DOHH2 (cell line): ENCODE results near the gene BCL2L11.

ENCODE experiments used
- H3F3A ChIP-seq: fragments of 200-600 bp; sonication (generic), shearing (Covaris generic); 2 replicates; pipeline ENCODE4 v1.6.0; 2016; ENCODE audit warnings: antibody characterized with exemption, mild to moderate bottlenecking; ENCODE audit not compliant: control insufficient read depth, insufficient read depth
- H3K27ac ChIP-seq: fragments of 200-600 bp; sonication (generic); 2 replicates; pipeline ENCODE4 v1.5.1; 2014; ENCODE audit warnings: low read depth, mild to moderate bottlenecking, low read length, moderate library complexity
- H3K27me3 ChIP-seq: fragments of 200-600 bp; sonication (generic); 2 replicates; pipeline ENCODE4 v1.6.1; 2014; ENCODE audit warnings: mild to moderate bottlenecking, low read length, mixed read lengths; ENCODE audit not compliant: control insufficient read depth
- H3K36me3 ChIP-seq: fragments of 200-600 bp; sonication (generic); 2 replicates; pipeline ENCODE4 v1.6.1; 2014; ENCODE audit warnings: mild to moderate bottlenecking, low read length, moderate library complexity, mixed read lengths; ENCODE audit not compliant: control insufficient read depth
- H3K4me1 ChIP-seq: fragments of 200-600 bp; sonication (generic); 2 replicates; pipeline ENCODE4 v1.6.1; 2014; ENCODE audit warnings: mild to moderate bottlenecking, low read length, mixed read lengths; ENCODE audit not compliant: control insufficient read depth
- H3K4me2 ChIP-seq: fragments of 200-600 bp; sonication (generic); 2 replicates; pipeline ENCODE4 v1.6.0; 2014; ENCODE audit warnings: mild to moderate bottlenecking, low read length, moderate library complexity
- H3K4me3 ChIP-seq: fragments of 200-600 bp; sonication (generic); 2 replicates; pipeline ENCODE4 v1.5.1; 2014; ENCODE audit warnings: mild to moderate bottlenecking, low read length, mixed read lengths
- H3K79me2 ChIP-seq: fragments of 200-600 bp; sonication (generic); 2 replicates; pipeline ENCODE4 v1.6.1; 2014; ENCODE audit warnings: mild to moderate bottlenecking, low read length, mixed read lengths; ENCODE audit not compliant: control insufficient read depth
- H3K9me2 ChIP-seq: fragments of 200-600 bp; sonication (generic); replicated peaks from 2 replicates; pipeline ENCODE4 v1.6.1; 2014; ENCODE audit warnings: mild to moderate bottlenecking, low read length, mixed read lengths; ENCODE audit not compliant: control insufficient read depth
- H3K9me3 ChIP-seq: fragments of 200-600 bp; sonication (generic); 2 replicates; pipeline ENCODE4 v1.6.1; 2014; ENCODE audit warnings: antibody characterized with exemption, low read length, mixed read lengths; ENCODE audit not compliant: control insufficient read depth, insufficient read depth
- H4K20me1 ChIP-seq: fragments of 200-600 bp; sonication (generic); 2 replicates; pipeline ENCODE4 v1.6.0; 2014; ENCODE audit warnings: low read depth, mild to moderate bottlenecking, antibody characterized with exemption, low read length, moderate library complexity; ENCODE audit not compliant: control insufficient read depth, insufficient read depth
- EZH2phosphoT487 ChIP-seq: fragments of 200-600 bp; sonication (generic); IDR thresholded peaks from 2 replicates; pipeline ENCODE4 v1.6.1; 2017; ENCODE audit warnings: borderline replicate concordance, mild to moderate bottlenecking, antibody characterized with exemption, low read length, moderate library complexity, mixed read lengths
- TF ChIP-seq, protein P1 (sequence below): fragments of 200-600 bp; sonication (generic); IDR thresholded peaks from one replicate; pipeline ENCODE4 v1.5.1; 2014; ENCODE audit warnings: antibody characterized with exemption, mild to moderate bottlenecking, low read depth, low read length; ENCODE audit not compliant: poor library complexity, severe bottlenecking

Gene BCL2L11

DNA sequence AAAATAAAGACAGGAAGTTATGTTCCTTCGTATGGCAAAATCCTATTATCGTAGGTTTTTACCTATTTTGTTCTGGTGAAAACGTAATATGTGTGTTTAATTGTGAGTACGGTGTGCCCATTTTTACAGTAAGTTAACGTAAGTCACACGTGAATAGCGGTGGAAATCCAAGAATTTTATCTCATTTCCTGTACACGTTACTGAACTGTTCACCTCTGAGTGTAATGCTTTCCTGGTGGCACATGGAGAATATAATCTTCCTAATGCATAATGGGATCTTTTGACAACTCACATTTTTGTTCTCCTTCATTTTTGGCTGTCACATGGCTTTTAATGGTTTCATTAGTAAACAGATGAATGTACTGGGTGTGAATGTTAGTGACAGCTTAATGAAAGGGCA, 28.2 kb downstream of the BCL2L11 start:
- peaks cover 90% of the 10 kb centered on the region for H3K79me2 ChIP-seq
- no peaks in the 10 kb centered on the region; the same call in 1 of the 2 replicates for H3F3A ChIP-seq
- H3K27me3 ChIP-seq = no peaks in the 10 kb centered on the region
- no peak overlapping the region for H3K27ac ChIP-seq
- H3K4me1 ChIP-seq = peaks cover 30% of the 10 kb centered on the region
- peaks cover 94% of the 10 kb centered on the region for H3K36me3 ChIP-seq
- no peaks in the 10 kb centered on the region for H3K9me3 ChIP-seq
- H3K4me3 ChIP-seq = no peak overlapping the region
- no peaks in the 10 kb centered on the region for H3K9me2 ChIP-seq
- H3K4me2 ChIP-seq = no peak overlapping the region
- peaks cover 9% of the 10 kb centered on the region for H4K20me1 ChIP-seq
- no peak for TF ChIP-seq EZH2phosphoT487
- TF ChIP-seq, protein P1, sequence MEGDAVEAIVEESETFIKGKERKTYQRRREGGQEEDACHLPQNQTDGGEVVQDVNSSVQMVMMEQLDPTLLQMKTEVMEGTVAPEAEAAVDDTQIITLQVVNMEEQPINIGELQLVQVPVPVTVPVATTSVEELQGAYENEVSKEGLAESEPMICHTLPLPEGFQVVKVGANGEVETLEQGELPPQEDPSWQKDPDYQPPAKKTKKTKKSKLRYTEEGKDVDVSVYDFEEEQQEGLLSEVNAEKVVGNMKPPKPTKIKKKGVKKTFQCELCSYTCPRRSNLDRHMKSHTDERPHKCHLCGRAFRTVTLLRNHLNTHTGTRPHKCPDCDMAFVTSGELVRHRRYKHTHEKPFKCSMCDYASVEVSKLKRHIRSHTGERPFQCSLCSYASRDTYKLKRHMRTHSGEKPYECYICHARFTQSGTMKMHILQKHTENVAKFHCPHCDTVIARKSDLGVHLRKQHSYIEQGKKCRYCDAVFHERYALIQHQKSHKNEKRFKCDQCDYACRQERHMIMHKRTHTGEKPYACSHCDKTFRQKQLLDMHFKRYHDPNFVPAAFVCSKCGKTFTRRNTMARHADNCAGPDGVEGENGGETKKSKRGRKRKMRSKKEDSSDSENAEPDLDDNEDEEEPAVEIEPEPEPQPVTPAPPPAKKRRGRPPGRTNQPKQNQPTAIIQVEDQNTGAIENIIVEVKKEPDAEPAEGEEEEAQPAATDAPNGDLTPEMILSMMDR = no peak

DNA sequence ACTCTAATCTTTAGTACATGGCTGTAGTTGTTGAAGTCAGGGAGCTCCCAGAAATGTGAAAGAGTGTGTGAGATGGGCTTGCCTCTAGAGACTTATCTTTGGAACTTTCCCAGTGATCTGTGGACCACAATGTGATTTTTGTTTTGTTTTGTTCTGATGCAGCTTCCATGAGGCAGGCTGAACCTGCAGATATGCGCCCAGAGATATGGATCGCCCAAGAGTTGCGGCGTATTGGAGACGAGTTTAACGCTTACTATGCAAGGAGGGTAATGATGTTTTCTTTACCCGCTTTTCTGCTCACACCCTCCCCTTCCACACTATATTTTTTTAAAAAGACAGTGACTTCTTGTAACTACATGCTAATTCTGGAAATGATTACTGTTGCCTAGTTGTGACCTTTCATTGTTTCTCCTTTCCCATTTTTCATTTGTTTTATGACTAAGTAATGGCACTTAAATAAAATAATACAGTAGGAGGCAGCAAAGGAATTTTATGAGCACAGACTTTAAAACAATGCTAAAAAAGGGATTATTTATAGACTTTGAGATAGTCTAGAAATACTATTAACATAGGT, 29.3 kb downstream of the BCL2L11 start:
- H3K27ac ChIP-seq = no peak overlapping the region
- peaks cover 5% of the 10 kb centered on the region; the same call in 1 of the 2 replicates for H3F3A ChIP-seq
- H4K20me1 ChIP-seq = peaks cover 9% of the 10 kb centered on the region
- no peak for TF ChIP-seq EZH2phosphoT487
- TF ChIP-seq, protein P1 = no peak
- no peaks in the 10 kb centered on the region for H3K27me3 ChIP-seq
- peaks cover 38% of the 10 kb centered on the region for H3K4me1 ChIP-seq
- H3K4me2 ChIP-seq = no peak overlapping the region
- H3K4me3 ChIP-seq = no peak overlapping the region
- peaks cover 86% of the 10 kb centered on the region for H3K79me2 ChIP-seq
- no peaks in the 10 kb centered on the region for H3K9me2 ChIP-seq
- no peaks in the 10 kb centered on the region for H3K9me3 ChIP-seq
- peaks cover 93% of the 10 kb centered on the region for H3K36me3 ChIP-seq

DNA sequence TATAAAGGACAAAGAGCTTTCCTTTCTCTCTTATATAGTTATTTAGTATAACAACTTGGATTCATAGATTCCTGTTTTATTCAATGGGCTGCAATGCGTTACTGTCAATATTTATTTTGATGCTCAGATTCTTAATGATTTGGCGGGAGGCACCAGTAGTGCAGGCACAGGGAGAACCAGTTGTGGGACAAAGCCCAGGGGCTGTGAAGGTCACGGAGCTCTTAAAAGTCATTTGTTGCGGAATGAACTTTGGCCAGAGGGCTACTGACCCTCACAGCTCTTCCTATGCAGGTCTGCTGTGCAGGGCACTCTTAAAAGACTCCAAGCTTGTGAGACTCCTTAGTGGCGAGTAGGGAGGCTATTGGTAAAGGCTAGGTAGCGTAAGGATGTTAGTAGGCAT, 34.0 kb downstream of the BCL2L11 start:
- H3K4me2 ChIP-seq = no peak overlapping the region
- peaks cover 79% of the 10 kb centered on the region for H3K79me2 ChIP-seq
- H3K9me3 ChIP-seq = no peaks in the 10 kb centered on the region
- peaks cover 35% of the 10 kb centered on the region for H3F3A ChIP-seq
- H3K9me2 ChIP-seq = no peaks in the 10 kb centered on the region
- peak overlapping the region; percentile 93 for H3K27ac ChIP-seq
- H3K36me3 ChIP-seq = peaks cover 92% of the 10 kb centered on the region
- no peak overlapping the region for H3K4me3 ChIP-seq
- TF ChIP-seq, protein P1 = no peak
- no peak for TF ChIP-seq EZH2phosphoT487
- H3K4me1 ChIP-seq = peaks cover 57% of the 10 kb centered on the region
- H4K20me1 ChIP-seq = peaks cover 26% of the 10 kb centered on the region
- H3K27me3 ChIP-seq = no peaks in the 10 kb centered on the region
